GM18867 (cell line): ENCODE measurements around the gene THAP5.
"Not testable (repeated sequence)": the region's sequence is repeated elsewhere in the genome, so short reads cannot be mapped to it uniquely, and the experiment has no call there.

Source experiments
- ATAC-seq: cut with Tn5 transposase; IDR thresholded peaks from one replicate; pipeline ENCODE4 v1.9.1; 2021; ENCODE audit warnings: mild to moderate bottlenecking, moderate library complexity; ENCODE audit not compliant: unreplicated experiment

The THAP5 gene

GRCh38 chr7:108585843-108586242 lies 16.3 kb upstream of the THAP5 start:
- ATAC-seq, result no peak

GRCh38 chr7:108584211-108584610 lies 14.7 kb upstream of the THAP5 start:
- no peak for ATAC-seq

GRCh38 chr7:108581655-108582491 lies 12.4 kb upstream of the THAP5 start:
- ATAC-seq, result no peak

GRCh38 chr7:108580298-108580697 lies 10.8 kb upstream of the THAP5 start:
- ATAC-seq, result no peak

- ATAC-seq, result no peak
Measured at GRCh38 chr7:108578937-108579336, 9.4 kb upstream of the THAP5 start.

GRCh38 chr7:108576116-108576515 lies 6.6 kb upstream of the THAP5 start:
- ATAC-seq, result no peak

- ATAC-seq, result no peak
Measured at GRCh38 chr7:108575156-108575555, 5.7 kb upstream of the THAP5 start.

GRCh38 chr7:108572480-108572879 lies 3.0 kb upstream of the THAP5 start:
- ATAC-seq, result no peak

GRCh38 chr7:108570146-108570755 lies 745 bp upstream of the THAP5 start:
- peak; percentile 24 for ATAC-seq

- no peak for ATAC-seq
Measured at GRCh38 chr7:108568801-108569380, 615 bp downstream of the THAP5 start.

GRCh38 chr7:108565987-108566386 lies 3.5 kb downstream of the THAP5 start:
- ATAC-seq, result no peak

GRCh38 chr7:108561047-108561619 lies 8.4 kb downstream of the THAP5 start:
- no peak for ATAC-seq

GRCh38 chr7:108559253-108559652 lies 10.3 kb downstream of the THAP5 start:
- no peak for ATAC-seq

GRCh38 chr7:108557617-108558016 lies 11.9 kb downstream of the THAP5 start:
- ATAC-seq, result no peak

- no peak for ATAC-seq
Measured at GRCh38 chr7:108557191-108557590, 12.3 kb downstream of the THAP5 start.

- not testable (repeated sequence) for ATAC-seq
Measured at GRCh38 chr7:108556665-108557064, 12.8 kb downstream of the THAP5 start.

- not testable (repeated sequence) for ATAC-seq
Measured at GRCh38 chr7:108548141-108548896, 21.2 kb downstream of the THAP5 start.

GRCh38 chr7:108541478-108541877 lies 28.0 kb downstream of the THAP5 start:
- no peak for ATAC-seq

- ATAC-seq, result not testable (repeated sequence)
Measured at GRCh38 chr7:108538685-108539084, 30.8 kb downstream of the THAP5 start.

- ATAC-seq, result not testable (repeated sequence)
Measured at GRCh38 chr7:108538236-108538635, 31.3 kb downstream of the THAP5 start.

- ATAC-seq, result no peak
Measured at GRCh38 chr7:108537229-108537628, 32.3 kb downstream of the THAP5 start.
